B cell (primary cell): ENCODE measurements around the gene UBASH3B. TPM values are rescaled to one million over a fixed set of nuclear protein-coding genes. Genes with fewer than 3 reads are reported as not detected.

Experiments used
- ATAC-seq: fragments of 200-7000 bp; cut with Tn5 transposase; one replicate; pipeline ENCODE4 v1.10.0; 2021; ENCODE audit warnings: low read depth, mild to moderate bottlenecking, moderate number of reproducible peaks, moderate library complexity
- CTCF ChIA-PET: fragments of 350-600 bp; sonication (Branson Sonifier 250); formaldehyde crosslinking; loops from one replicate; lab custom pipeline; 2021; ENCODE audit warnings: antibody characterized with exemption, inconsistent platforms; lab: Charles Lee
- POLR2A ChIA-PET: fragments of 350-600 bp; sonication (Branson Sonifier 250); formaldehyde crosslinking; loops from one replicate; lab custom pipeline; 2021; ENCODE audit warnings: antibody characterized with exemption; lab: Charles Lee
- DNase-seq: peaks from one replicate; pipeline ENCODE4 v3.0.0; 2013
- H2AFZ ChIP-seq: 2 replicates; pipeline ENCODE4 v1.6.1; 2012; ENCODE audit warnings: mild to moderate bottlenecking, low read depth, low read length; ENCODE audit not compliant: insufficient read depth, poor library complexity, severe bottlenecking
- H3K27ac ChIP-seq, 2 donors: 1 replicate in 1 of 2; 2 replicates in 1 of 2; pipeline ENCODE4 v1.5.1; 2012 to 2013; ENCODE audit warnings: low read length in 2 of 2, mild to moderate bottlenecking in 2 of 2, moderate library complexity in 1 of 2
- H3K27me3 ChIP-seq, 4 experiments: fragments of 200-600 bp in 1 of 4; sonication (generic) in 1 of 4; replicated peaks in 1 of 4; 1 replicate in 2 of 4; 2 replicates in 2 of 4; pipeline versions ENCODE4 v1.6.1 to v1.7.0; 2013 to 2016; ENCODE audit warnings: low read length in 3 of 4, mild to moderate bottlenecking in 2 of 4, mixed read lengths in 1 of 4, moderate library complexity in 1 of 4; ENCODE audit not compliant: insufficient read depth in 4 of 4, control insufficient read depth in 3 of 4; ENCODE audit errors: control extremely low read depth in 1 of 4
- H3K36me3 ChIP-seq, 2 experiments: replicated peaks in 1 of 2; 1 replicate in 1 of 2; 2 replicates in 1 of 2; pipeline versions ENCODE4 v1.6.1 to v1.7.1; 2013; ENCODE audit warnings: low read length in 1 of 2; ENCODE audit not compliant: insufficient read depth in 2 of 2, control insufficient read depth in 1 of 2; ENCODE audit errors: control extremely low read depth in 1 of 2, extremely low read depth in 1 of 2
- H3K4me1 ChIP-seq, 2 donors: fragments of 200-600 bp in 1 of 2; sonication (generic) in 1 of 2; 1 replicate in 1 of 2; 2 replicates in 1 of 2; pipeline versions ENCODE4 v1.5.1 to v1.6.1; 2013 to 2017; ENCODE audit warnings: low read length in 2 of 2; ENCODE audit not compliant: control insufficient read depth in 2 of 2, insufficient read depth in 2 of 2
- H3K4me2 ChIP-seq: replicated peaks from 2 replicates; pipeline ENCODE3; 2012; ENCODE audit warnings: mild to moderate bottlenecking, low read depth, low read length; ENCODE audit not compliant: poor library complexity, severe bottlenecking
- H3K4me3 ChIP-seq, 5 experiments: fragments of 200-600 bp in 1 of 5; sonication (generic) in 1 of 5; 1 replicate in 3 of 5; 2 replicates in 2 of 5; pipeline versions ENCODE4 v1.5.1 to v1.7.0; 2011 to 2016; ENCODE audit warnings: low read length in 4 of 5, mild to moderate bottlenecking in 4 of 5, low read depth in 2 of 5, control low read depth in 1 of 5, moderate library complexity in 1 of 5; ENCODE audit not compliant: insufficient read depth in 1 of 5; ENCODE audit errors: control extremely low read depth in 1 of 5, extremely low read depth in 1 of 5
- H3K79me2 ChIP-seq: fragments of 200-600 bp; sonication (generic); one replicate; pipeline ENCODE4 v1.6.0; 2016; ENCODE audit warnings: low read length; ENCODE audit not compliant: control insufficient read depth, insufficient read depth
- H3K9ac ChIP-seq: fragments of 200-600 bp; sonication (generic); 2 replicates; pipeline ENCODE4 v1.6.1; 2017; ENCODE audit warnings: mild to moderate bottlenecking, low read length, moderate library complexity
- H3K9me3 ChIP-seq, 3 donors: one replicate each; pipeline versions ENCODE4 v1.6.1 to v1.7.1; 2013; ENCODE audit warnings: low read length in 2 of 3; ENCODE audit not compliant: control insufficient read depth in 2 of 3, insufficient read depth in 1 of 3; ENCODE audit errors: control extremely low read depth in 1 of 3
- H4K20me1 ChIP-seq: 2 replicates; pipeline ENCODE4 v1.6.0; 2012; ENCODE audit warnings: mild to moderate bottlenecking, low read length; ENCODE audit not compliant: insufficient read depth, control insufficient read depth, poor library complexity, severe bottlenecking
- H3K27ac Mint-ChIP-seq: one replicate; pipeline ENCODE4 v1.8.0; 2021; ENCODE audit warnings: mixed read lengths
- H3K27me3 Mint-ChIP-seq: one replicate; pipeline ENCODE4 v1.8.0; 2021; ENCODE audit warnings: mixed read lengths
- H3K4me1 Mint-ChIP-seq: one replicate; pipeline ENCODE4 v1.8.0; 2021; ENCODE audit warnings: mixed read lengths
- H3K4me3 Mint-ChIP-seq: one replicate; pipeline ENCODE4 v1.8.0; 2021; ENCODE audit warnings: mixed read lengths
- H3K9me3 Mint-ChIP-seq: one replicate; pipeline ENCODE4 v1.8.0; 2022; ENCODE audit warnings: mixed read lengths; ENCODE audit not compliant: insufficient read depth
- EZH2 ChIP-seq: IDR thresholded peaks from 2 replicates; pipeline ENCODE4 v1.6.1; 2012; ENCODE audit warnings: borderline replicate concordance, low read depth, mild to moderate bottlenecking, moderate library complexity, low read length; ENCODE audit not compliant: insufficient read depth, poor library complexity, severe bottlenecking
- WGBS: methylation state at CpG from one replicate; pipeline ENCODE4 v1.1.5; 2013; ENCODE audit warnings: missing lambda C conversion rate; ENCODE audit not compliant: insufficient coverage; 5-methylcytosine and 5-hydroxymethylcytosine counted together
- intact Hi-C: fragments of 100-400 bp; cut with micrococcal nuclease; formaldehyde crosslinking; loops from one replicate; pipeline ENCODE4 v1.10.0; 2022
- polyA plus RNA-seq: library from polyadenylated mRNA; depleted of rRNA; stranded (reverse); fragments of >200 nt; gene quantifications from 2 replicates; pipeline ENCODE4 v1.2.3, GENCODE V29; 2012
- small RNA-seq: library from RNA; depleted of rRNA; stranded (forward); fragments of <200 nt; gene quantifications from one replicate; pipeline ENCODE3, GENCODE V24; 2012; ENCODE audit warnings: low replicate concordance, low read depth; ENCODE audit not compliant: insufficient read length
- total RNA-seq, 2 donors: library from RNA; stranded (reverse); fragments of 120-200 nt in 1 of 2; gene quantifications; 1 replicate in 1 of 2; 2 replicates in 1 of 2; pipeline versions ENCODE4 v1.2.3 to v1.2.4, GENCODE V29; 2013 to 2022
- TF ChIP-seq, protein P1 (sequence below): fragments of 200-600 bp; IDR thresholded peaks from one replicate; pipeline ENCODE4 v1.8.0; 2022; ENCODE audit warnings: antibody characterized with exemption, mild to moderate bottlenecking

Gene UBASH3B
- total and polyA plus RNA-seq, 2 donors (not counting 1 experiment from before 2014, with no cell fraction given), result 2.3 to 3.6 TPM

DNA sequence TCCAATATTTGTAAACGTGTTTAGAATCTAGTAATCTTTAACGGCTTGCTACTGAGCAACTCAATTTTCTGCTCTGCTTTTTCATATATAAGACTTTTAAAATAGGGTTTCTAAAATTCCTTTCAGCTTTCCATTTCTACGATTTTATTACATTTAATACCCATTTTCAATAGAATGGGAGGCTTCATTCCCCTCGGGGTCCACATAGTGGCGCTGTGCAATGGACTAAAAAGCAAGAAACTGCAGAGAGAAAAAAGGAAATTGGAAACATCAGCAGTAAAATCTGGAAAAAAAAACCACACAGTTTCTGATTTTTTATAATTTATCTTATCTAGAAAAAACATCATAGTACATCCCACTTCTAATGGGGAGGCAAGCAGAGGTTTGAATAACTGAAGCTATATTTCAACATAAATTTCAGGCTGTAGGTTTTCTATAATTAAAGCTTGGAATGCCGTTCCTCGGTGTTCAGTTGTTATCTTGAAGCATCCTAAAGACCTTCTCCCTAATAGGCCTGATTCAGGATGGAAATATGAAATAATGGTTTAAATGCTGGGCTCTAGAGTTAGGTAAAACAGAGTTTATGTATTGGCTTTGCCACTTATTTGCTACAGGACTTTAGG lies 208.3 kb downstream of the UBASH3B start:
- Histone ChIP-seq H3K4me1 (peaks cover 0 to 8% of the 10 kb centered on the region in 2 donors), H3K36me3 (no peaks in the 10 kb centered on the region), H4K20me1 (no peaks in the 10 kb centered on the region), H3K9ac (no peak overlapping the region), H3K9me3 (no peaks in the 10 kb centered on the region), H3K27ac (no peak overlapping the region), H2AFZ (no peak overlapping the region), H3K79me2 (no peaks in the 10 kb centered on the region), H3K4me3 (no peak overlapping the region), H3K27me3 (peaks cover 0 to 24% (median 6%) of the 10 kb centered on the region in 4 experiments), H3K4me2 (peak overlapping the region; percentile 4)
- Mint-ChIP-seq H3K9me3 (no peaks in the 10 kb centered on the region), H3K27ac (no peak overlapping the region), H3K4me3 (no peak overlapping the region), H3K27me3 (peaks cover 60% of the 10 kb centered on the region), H3K4me1 (peaks cover 10% of the 10 kb centered on the region)
- no CpG with 5 or more reads among the region's 7 CpGs for WGBS
- ChIA-PET CTCF (interaction anchor here (0.6 to 7.4 kb wide), 25 partner anchors 12 to 388 kb away, joined by 3 to 128 read pairs (median 5); partner anchors contain the start of genes HSPA8 and JHY), POLR2A (no interaction called here)
- ATAC-seq (peak; percentile 31), DNase-seq (peak; percentile 56)
- no peak for TF ChIP-seq EZH2
- TF ChIP-seq, protein P1, sequence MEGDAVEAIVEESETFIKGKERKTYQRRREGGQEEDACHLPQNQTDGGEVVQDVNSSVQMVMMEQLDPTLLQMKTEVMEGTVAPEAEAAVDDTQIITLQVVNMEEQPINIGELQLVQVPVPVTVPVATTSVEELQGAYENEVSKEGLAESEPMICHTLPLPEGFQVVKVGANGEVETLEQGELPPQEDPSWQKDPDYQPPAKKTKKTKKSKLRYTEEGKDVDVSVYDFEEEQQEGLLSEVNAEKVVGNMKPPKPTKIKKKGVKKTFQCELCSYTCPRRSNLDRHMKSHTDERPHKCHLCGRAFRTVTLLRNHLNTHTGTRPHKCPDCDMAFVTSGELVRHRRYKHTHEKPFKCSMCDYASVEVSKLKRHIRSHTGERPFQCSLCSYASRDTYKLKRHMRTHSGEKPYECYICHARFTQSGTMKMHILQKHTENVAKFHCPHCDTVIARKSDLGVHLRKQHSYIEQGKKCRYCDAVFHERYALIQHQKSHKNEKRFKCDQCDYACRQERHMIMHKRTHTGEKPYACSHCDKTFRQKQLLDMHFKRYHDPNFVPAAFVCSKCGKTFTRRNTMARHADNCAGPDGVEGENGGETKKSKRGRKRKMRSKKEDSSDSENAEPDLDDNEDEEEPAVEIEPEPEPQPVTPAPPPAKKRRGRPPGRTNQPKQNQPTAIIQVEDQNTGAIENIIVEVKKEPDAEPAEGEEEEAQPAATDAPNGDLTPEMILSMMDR, result peak; percentile 94
- intact Hi-C loops, result loop anchor here (1.0 kb wide), 2 partner anchors 159 to 190 kb away; no protein-coding TSS in a partner anchor

Small RNAs within 50 kb of the gene (small RNA-seq; reads per million reads assigned to genes)
- gene RF01210, result not detected

Other genes starting within 250 kb of the UBASH3B start
- not detected in 2 replicates for gene CRTAM, start 182.8 kb downstream of the UBASH3B start, total RNA-seq
- 0.20 TPM in 1 of 2 replicates, not detected in the other for gene CRTAM, start 182.8 kb downstream of the UBASH3B start, polyA plus RNA-seq
- gene JHY, start 227.0 kb downstream of the UBASH3B start, total RNA-seq, result 4.6 and 5.1 TPM in 2 replicates
- 1.6 and 2.3 TPM in 2 replicates for gene JHY, start 227.0 kb downstream of the UBASH3B start, polyA plus RNA-seq